SK-N-SH treated with all-trans-retinoic acid at 6 μM for 48 hours (cell line): ENCODE data around the gene USP7.

Experiments used
- ATAC-seq: fragments of 200-7000 bp; cut with Tn5 transposase; 3 replicates; pipeline ENCODE4 v1.9.1; 2020; ENCODE audit warnings: mild to moderate bottlenecking, moderate library complexity
- ARNTL ChIP-seq: fragments of 450-650 bp; formaldehyde crosslinking; IDR thresholded peaks from 2 replicates; pipeline ENCODE4 v1.5.0; 2020; ENCODE audit warnings: low read depth, mild to moderate bottlenecking, moderate library complexity, borderline replicate concordance
- BACH2 ChIP-seq: fragments of 250-450 bp; sonication (Bioruptor Pico); IDR thresholded peaks from 2 replicates; pipeline ENCODE4 v1.9.0; 2021; ENCODE audit warnings: mild to moderate bottlenecking, borderline replicate concordance
- CREB5 ChIP-seq: fragments of 250-450 bp; sonication (Bioruptor Pico); IDR thresholded peaks from 2 replicates; pipeline ENCODE4 v1.5.1; 2020; ENCODE audit warnings: low read depth, mild to moderate bottlenecking, moderate library complexity
- CSDC2 ChIP-seq: fragments of 250-450 bp; sonication (Bioruptor Pico); IDR thresholded peaks from 2 replicates; pipeline ENCODE4 v1.5.0; 2020; ENCODE audit warnings: mild to moderate bottlenecking, moderate library complexity
- CSRNP3 ChIP-seq: fragments of 250-450 bp; sonication (Bioruptor Pico); IDR thresholded peaks from 2 replicates; pipeline ENCODE4 v1.5.1; 2021; ENCODE audit warnings: mild to moderate bottlenecking, moderate library complexity
- ESRRG ChIP-seq: fragments of 250-450 bp; sonication (Bioruptor Pico); IDR thresholded peaks from 2 replicates; pipeline ENCODE4 v1.6.1; 2021; ENCODE audit warnings: mild to moderate bottlenecking
- GLIS3 ChIP-seq: fragments of 250-450 bp; sonication (Bioruptor Pico); IDR thresholded peaks from 2 replicates; pipeline ENCODE4 v1.5.0; 2020; ENCODE audit warnings: mild to moderate bottlenecking, moderate library complexity
- OSR1 ChIP-seq: fragments of 250-450 bp; sonication (Bioruptor Pico); IDR thresholded peaks from 2 replicates; pipeline ENCODE4 v1.8.0; 2022; ENCODE audit warnings: moderate library complexity, mild to moderate bottlenecking, inconsistent platforms
- PATZ1 ChIP-seq: fragments of 250-450 bp; sonication (Bioruptor Pico); IDR thresholded peaks from 2 replicates; pipeline ENCODE4 v1.8.0; 2020; ENCODE audit warnings: mild to moderate bottlenecking, moderate library complexity, borderline replicate concordance
- POU6F1 ChIP-seq: fragments of 250-450 bp; sonication (Bioruptor Pico); IDR thresholded peaks from 2 replicates; pipeline ENCODE4 v1.8.0; 2021; ENCODE audit warnings: low read depth, mild to moderate bottlenecking, moderate library complexity, borderline replicate concordance
- PPARA ChIP-seq: fragments of 250-450 bp; sonication (Bioruptor Pico); IDR thresholded peaks from 2 replicates; pipeline ENCODE4 v1.5.0; 2020; ENCODE audit warnings: mild to moderate bottlenecking, borderline replicate concordance
- RARB ChIP-seq: fragments of 250-450 bp; sonication (Bioruptor Pico); IDR thresholded peaks from 2 replicates; pipeline ENCODE4 v1.8.0; 2021; ENCODE audit warnings: mild to moderate bottlenecking, moderate library complexity
- TCF4 ChIP-seq: fragments of 250-450 bp; sonication (Bioruptor Pico); IDR thresholded peaks from 2 replicates; pipeline ENCODE4 v1.8.0; 2021; ENCODE audit warnings: mild to moderate bottlenecking, moderate library complexity, borderline replicate concordance
- TSHZ2 ChIP-seq: fragments of 250-450 bp; sonication (Bioruptor Pico); IDR thresholded peaks from 2 replicates; pipeline ENCODE4 v1.5.0; 2020; ENCODE audit warnings: mild to moderate bottlenecking, moderate library complexity
- ZC3H10 ChIP-seq: fragments of 250-450 bp; sonication (Bioruptor Pico); IDR thresholded peaks from 2 replicates; pipeline ENCODE4 v1.5.1; 2021; ENCODE audit warnings: mild to moderate bottlenecking, moderate library complexity
- ZFP3 ChIP-seq: fragments of 250-450 bp; sonication (Bioruptor Pico); IDR thresholded peaks from 2 replicates; pipeline ENCODE4 v1.5.0; 2020; ENCODE audit warnings: mild to moderate bottlenecking, moderate library complexity
- ZNF565 ChIP-seq: fragments of 450-650 bp; formaldehyde crosslinking; conservative IDR thresholded peaks from 2 replicates; pipeline ENCODE4 v1.5.0; 2020; ENCODE audit warnings: low read depth, mild to moderate bottlenecking, moderate library complexity
- ZNF70 ChIP-seq: fragments of 450-650 bp; formaldehyde crosslinking; IDR thresholded peaks from 2 replicates; pipeline ENCODE4 v1.5.0; 2020; ENCODE audit warnings: mild to moderate bottlenecking, moderate library complexity
- ZNF8 ChIP-seq: fragments of 450-650 bp; formaldehyde crosslinking; IDR thresholded peaks from 2 replicates; pipeline ENCODE4 v1.5.0; 2020; ENCODE audit warnings: mild to moderate bottlenecking, moderate library complexity

Gene USP7

GRCh38 chr16:8859913-8860881, 103.5 kb downstream of the USP7 start (continued):
- no peak for TF ChIP-seq TSHZ2
- no peak for TF ChIP-seq GLIS3
- no peak for TF ChIP-seq PPARA (CRISPR knock-in tag)
- no peak for TF ChIP-seq ZNF70 (CRISPR knock-in tag)
- TF ChIP-seq TCF4 = no peak

- ATAC-seq = no peak
- TF ChIP-seq POU6F1 (CRISPR knock-in tag) (no peak), PATZ1 (no peak), ZNF565 (CRISPR knock-in tag) (no peak), ZFP3 (no peak), RARB (CRISPR knock-in tag) (no peak), BACH2 (CRISPR knock-in tag) (no peak), PPARA (CRISPR knock-in tag) (no peak), ARNTL (CRISPR knock-in tag) (no peak), CSDC2 (no peak), ZNF70 (CRISPR knock-in tag) (no peak), ZNF8 (CRISPR knock-in tag) (no peak)
- TF ChIP-seq, all 23 proteins: peak for 0
Measured at GRCh38 chr16:8858994-8859912, 104.5 kb downstream of the USP7 start.

GRCh38 chr16:8855972-8856371, 107.7 kb downstream of the USP7 start:
- TF ChIP-seq ESRRG (CRISPR knock-in tag) = no peak
- no peak for ATAC-seq

- ATAC-seq = no peak
- no peak for TF ChIP-seq TSHZ2
- TF ChIP-seq ZC3H10 = no peak
- TF ChIP-seq CREB5 = no peak
- no peak for TF ChIP-seq OSR1 (CRISPR knock-in tag)
- TF ChIP-seq CSRNP3 (CRISPR knock-in tag) = no peak
- no peak for TF ChIP-seq ZNF8 (CRISPR knock-in tag)
- no peak for TF ChIP-seq ZNF565 (CRISPR knock-in tag)
- no peak for TF ChIP-seq ARNTL (CRISPR knock-in tag)
- TF ChIP-seq ZFP3 = no peak
- no peak for TF ChIP-seq ZNF70 (CRISPR knock-in tag)
- no peak for TF ChIP-seq GLIS3
Measured at GRCh38 chr16:8855051-8855786, 108.5 kb downstream of the USP7 start.
